ENCODE data around the gene OSBPL10. TPM values are rescaled to one million over a fixed set of nuclear protein-coding genes. Genes with fewer than 3 reads are reported as not detected.

The OSBPL10 gene
- total and polyA plus RNA-seq, 2 of the 8 experiments (the other 6 are each of a cell fraction or from before 2014, with no cell fraction given) = 26.2 to 86.7 TPM

- peaks cover 8 to 75% of the 10 kb centered on the region in 2 experiments for H3K79me2 ChIP-seq (ENCODE audit: control insufficient read depth in 1 of 2, insufficient read depth in 2 of 2, low read length in 2 of 2)
- no peak overlapping the region for H3K56ac ChIP-seq (replicated peaks; ENCODE audit: insufficient read length, low read depth, low read length)
- peak overlapping the region; percentile 67 for H2BK120ac ChIP-seq (replicated peaks; ENCODE audit: low read depth, low read length)
- ChIA-PET POLR2A (ENCODE audit: partially characterized antibody) (interaction anchor here (0.7 to 2.6 kb wide), 9 partner anchors 10 to 225 kb away, joined by 3 to 30 read pairs (median 5); partner anchors contain the start of genes OSBPL10 and ZNF860), CTCF (ENCODE audit: partially characterized antibody) (interaction anchor here (0.5 to 2.6 kb wide), 7 partner anchors 10 to 754 kb away, joined by 3 to 10 read pairs (median 4); no protein-coding TSS in a partner anchor)
- peaks cover 3 to 8% of the 10 kb centered on the region in 2 experiments for H3K9me3 ChIP-seq (ENCODE audit: insufficient read depth in 2 of 2, low read depth in 1 of 2, low read length in 1 of 2)
- H4K8ac ChIP-seq (ENCODE audit: extremely low read depth, insufficient read depth, low read length) = no peak overlapping the region
- peak overlapping the region; percentile 76; the same call in 1 of the 2 replicates for H2AK5ac ChIP-seq (ENCODE audit: low read depth, low read length)
- H3K9ac ChIP-seq (replicated peaks in 1 of 4; ENCODE audit: extremely low read depth in 1 of 4, low read depth in 3 of 4, low read length in 3 of 4) = no peak overlapping the region
- H4K5ac ChIP-seq (ENCODE audit: insufficient read length, low read depth, low read length) = peak overlapping the region; percentile 89
- DNase-seq (ENCODE audit: low read depth in 1 of 2, low spot score in 2 of 2) (peak in 1 of 2 experiments; percentile 48), FAIRE-seq (peak; percentile 45)
- H4K20me1 ChIP-seq (replicated peaks in 1 of 2; ENCODE audit: control insufficient read depth in 1 of 2, insufficient read depth in 2 of 2, low read length in 2 of 2) = no peaks in the 10 kb centered on the region
- H3K4ac ChIP-seq (replicated peaks; ENCODE audit: insufficient read length, low read depth, low read length) = peak overlapping the region; percentile 75
- TF ChIP-seq JUND (IDR thresholded peaks at IDR 0.05; ENCODE audit: low read length) = 0 out of 2 replicates have a peak, but pooled peaks have one; percentile 28
- TF ChIP-seq GABPA (IDR thresholded peaks at IDR 0.05; ENCODE audit: borderline replicate concordance, insufficient read depth, low read length) = no peak
- H3K14ac ChIP-seq (ENCODE audit: insufficient read length) = no peak overlapping the region
- H3K27me3 ChIP-seq (replicated peaks in 1 of 4; ENCODE audit: control insufficient read depth in 3 of 4, extremely low read depth in 1 of 4, insufficient read depth in 3 of 4, low read length in 3 of 4) = no peaks in the 10 kb centered on the region
- peaks cover 2 to 29% (median 16%) of the 10 kb centered on the region in 4 experiments for H3K4me1 ChIP-seq (replicated peaks in 1 of 4; ENCODE audit: control insufficient read depth in 3 of 4, insufficient read depth in 4 of 4, low read length in 3 of 4)
- H3K79me1 ChIP-seq (ENCODE audit: low read depth, low read length) = no peaks in the 10 kb centered on the region; the same call in 1 of the 2 replicates
- no peak overlapping the region for H3K23ac ChIP-seq (ENCODE audit: insufficient read length)
- H2AFZ ChIP-seq (ENCODE audit: low read length) = no peak overlapping the region
- peaks cover 0 to 3% (median under 1%) of the 10 kb centered on the region in 4 experiments; a peak in 4 of 8 replicates for H3K36me3 ChIP-seq (ENCODE audit: control insufficient read depth in 2 of 4, insufficient read depth in 4 of 4, low read length in 3 of 4)
- peak overlapping the region in 1 of 4 experiments; percentile 52; a peak in 5 of 8 replicates for H3K4me3 ChIP-seq (ENCODE audit: extremely low read depth in 1 of 4, insufficient read depth in 2 of 4, low read depth in 3 of 4, low read length in 4 of 4)
- no peak overlapping the region for H2BK15ac ChIP-seq (ENCODE audit: low read length)
- H2BK12ac ChIP-seq (ENCODE audit: low read depth, low read length) = peak overlapping the region; percentile 98
- peak overlapping the region; percentile 97 for H4K91ac ChIP-seq (replicated peaks; ENCODE audit: insufficient read length, low read length)
- peak overlapping the region; percentile 93 for H2BK20ac ChIP-seq (ENCODE audit: low read length)
- H3K23me2 ChIP-seq (ENCODE audit: low read depth, low read length) = peaks cover 2% of the 10 kb centered on the region
- peak overlapping the region; percentile 97 for H3K18ac ChIP-seq (ENCODE audit: extremely low read depth, low read length)
- H3K4me2 ChIP-seq (ENCODE audit: insufficient read depth in 1 of 2, low read depth in 2 of 2, low read length in 2 of 2) = peak overlapping the region; percentile 64 to 85
- WGBS, 2 experiments (ENCODE audit: extremely low coverage in 1 of 2, insufficient coverage in 1 of 2, insufficient read length in 1 of 2, insufficient replicate concordance in 2 of 2, low coverage in 1 of 2, low lambda C conversion rate in 2 of 2, missing lambda C conversion rate in 1 of 2) = 38% methylated on average over 4 of the region's 4 CpGs; no CpG with 5 or more reads in 1 of the 2 experiments
- H2BK5ac ChIP-seq (ENCODE audit: low read depth, low read length) = peak overlapping the region; percentile 90
- H3K27ac ChIP-seq (ENCODE audit: low read depth, low read length) = peak overlapping the region; percentile 40; the same call in 1 of the 2 replicates
Observed at GRCh38 chr3:31960793-31961431, 20.1 kb downstream of the OSBPL10 start.
